ENCODE results near the gene NUP62. TPM values are rescaled to one million over a fixed set of nuclear protein-coding genes. Genes with fewer than 3 reads are reported as not detected.
A peak's percentile ranks its signal among the peaks of the same experiment; 100 is the strongest.

The NUP62 gene
- total RNA-seq, 3 donors from 2014 or later (not counting 1 experiment from before 2014, with no cell fraction given) = 34.2 to 57.4 (median 40.9) TPM

DNA sequence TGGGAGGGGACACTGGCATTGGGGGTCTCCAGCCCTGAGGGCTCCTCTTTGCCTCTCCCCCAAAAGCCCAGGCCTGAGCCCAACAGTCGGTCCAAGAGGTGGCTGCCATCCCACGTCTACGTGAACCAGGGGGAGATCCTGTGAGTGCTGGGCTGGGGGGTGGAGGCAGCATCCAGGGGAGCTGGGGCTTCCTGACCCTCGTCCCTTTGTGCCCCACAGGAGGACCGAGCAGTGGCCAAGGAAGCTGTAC lies 71.5 kb downstream of the NUP62 start:
- no peak overlapping the region for H3K4me3 Mint-ChIP-seq
- peaks cover 0 to under 1% of the 10 kb centered on the region in 2 donors for H3K4me1 Mint-ChIP-seq
- H3K36me3 ChIP-seq (ENCODE audit: control insufficient read depth, insufficient read depth, low read length) = peaks cover 28% of the 10 kb centered on the region
- no peaks in the 10 kb centered on the region for H3K9me3 ChIP-seq (ENCODE audit: control insufficient read depth, insufficient read depth, low read length)
- no peak overlapping the region for H3K27ac ChIP-seq (ENCODE audit: low read length)
- no peaks in the 10 kb centered on the region for H3K27me3 ChIP-seq (ENCODE audit: control insufficient read depth, insufficient read depth, low read length)
- intact Hi-C loops (cut with micrococcal nuclease) = no loop called here
- 92% methylated on average over 5 of the region's 5 CpGs for WGBS (ENCODE audit: insufficient coverage)
- no peaks in the 10 kb centered on the region for H3K9me3 Mint-ChIP-seq
- H3K27ac Mint-ChIP-seq = peak overlapping the region in 1 of 2 donors; percentile 40
- H3K36me3 Mint-ChIP-seq = no peaks in the 10 kb centered on the region
- TF ChIP-seq, protein P1, sequence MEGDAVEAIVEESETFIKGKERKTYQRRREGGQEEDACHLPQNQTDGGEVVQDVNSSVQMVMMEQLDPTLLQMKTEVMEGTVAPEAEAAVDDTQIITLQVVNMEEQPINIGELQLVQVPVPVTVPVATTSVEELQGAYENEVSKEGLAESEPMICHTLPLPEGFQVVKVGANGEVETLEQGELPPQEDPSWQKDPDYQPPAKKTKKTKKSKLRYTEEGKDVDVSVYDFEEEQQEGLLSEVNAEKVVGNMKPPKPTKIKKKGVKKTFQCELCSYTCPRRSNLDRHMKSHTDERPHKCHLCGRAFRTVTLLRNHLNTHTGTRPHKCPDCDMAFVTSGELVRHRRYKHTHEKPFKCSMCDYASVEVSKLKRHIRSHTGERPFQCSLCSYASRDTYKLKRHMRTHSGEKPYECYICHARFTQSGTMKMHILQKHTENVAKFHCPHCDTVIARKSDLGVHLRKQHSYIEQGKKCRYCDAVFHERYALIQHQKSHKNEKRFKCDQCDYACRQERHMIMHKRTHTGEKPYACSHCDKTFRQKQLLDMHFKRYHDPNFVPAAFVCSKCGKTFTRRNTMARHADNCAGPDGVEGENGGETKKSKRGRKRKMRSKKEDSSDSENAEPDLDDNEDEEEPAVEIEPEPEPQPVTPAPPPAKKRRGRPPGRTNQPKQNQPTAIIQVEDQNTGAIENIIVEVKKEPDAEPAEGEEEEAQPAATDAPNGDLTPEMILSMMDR (IDR thresholded peaks at IDR 0.05) = no peak
- ATAC-seq = no peak
- no peak for DNase-seq
- H3K4me1 ChIP-seq (ENCODE audit: control insufficient read depth, insufficient read depth, low read length) = peaks cover 4% of the 10 kb centered on the region
- no peak overlapping the region for H3K4me3 ChIP-seq (ENCODE audit: low read length)
- no peaks in the 10 kb centered on the region for H3K27me3 Mint-ChIP-seq (ENCODE audit: low read depth in 2 of 2)

DNA sequence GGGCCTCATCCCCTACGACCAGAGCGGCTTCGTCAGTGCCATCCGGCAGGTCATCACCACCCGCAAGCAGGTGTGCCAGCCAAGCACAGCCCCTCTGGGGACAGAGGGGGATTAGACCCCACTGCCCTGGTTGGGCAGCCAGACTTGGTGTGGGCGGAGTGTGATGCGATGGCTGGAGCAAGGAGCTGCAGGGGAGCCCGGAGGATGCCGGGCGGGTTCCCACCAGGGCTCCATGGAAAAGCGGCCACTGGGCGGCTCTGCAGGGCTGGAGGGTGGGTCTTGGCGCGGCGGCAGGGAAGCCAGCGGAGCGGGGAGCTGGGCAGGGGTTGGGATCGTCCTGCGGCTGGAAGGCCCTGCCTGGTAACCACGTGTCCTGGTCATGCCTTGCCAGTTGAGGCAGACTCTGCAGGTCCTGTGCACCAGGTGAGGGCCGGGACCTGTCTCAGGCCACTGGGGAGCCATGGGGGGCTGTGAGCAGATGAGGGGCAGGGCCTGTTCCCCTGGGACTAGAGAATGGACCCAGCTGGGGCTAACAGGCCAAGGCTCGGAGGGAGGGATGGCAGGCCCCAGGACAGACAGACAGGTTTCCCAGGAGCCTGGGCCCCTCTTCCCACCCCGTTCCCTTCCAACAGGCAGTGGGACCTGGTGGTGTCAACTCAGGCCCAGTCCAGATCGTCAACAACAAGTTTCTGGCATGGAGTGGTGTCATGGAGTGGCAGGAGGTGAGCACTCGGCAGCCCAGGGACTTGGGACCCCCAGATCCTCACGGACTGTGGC lies 72.1 kb downstream of the NUP62 start:
- Histone ChIP-seq H3K4me3 (ENCODE audit: low read length) (no peak overlapping the region), H3K36me3 (ENCODE audit: control insufficient read depth, insufficient read depth, low read length) (peaks cover 25% of the 10 kb centered on the region), H3K9me3 (ENCODE audit: control insufficient read depth, insufficient read depth, low read length) (no peaks in the 10 kb centered on the region), H3K27ac (ENCODE audit: low read length) (no peak overlapping the region), H3K4me1 (ENCODE audit: control insufficient read depth, insufficient read depth, low read length) (peaks cover 9% of the 10 kb centered on the region), H3K27me3 (ENCODE audit: control insufficient read depth, insufficient read depth, low read length) (no peaks in the 10 kb centered on the region)
- TF ChIP-seq, protein P1 (IDR thresholded peaks at IDR 0.05) = no peak
- ATAC-seq = no peak
- no peaks in the 10 kb centered on the region for H3K36me3 Mint-ChIP-seq
- no peaks in the 10 kb centered on the region for H3K9me3 Mint-ChIP-seq
- H3K4me3 Mint-ChIP-seq = no peak overlapping the region
- H3K4me1 Mint-ChIP-seq = peaks cover 5 to 6% of the 10 kb centered on the region in 2 donors
- H3K27ac Mint-ChIP-seq = no peak overlapping the region
- WGBS (ENCODE audit: insufficient coverage) = 96% methylated on average over 26 of the region's 26 CpGs
- intact Hi-C loops (cut with micrococcal nuclease) = no loop called here
- DNase-seq = no peak
- H3K27me3 Mint-ChIP-seq (ENCODE audit: low read depth in 2 of 2) = no peaks in the 10 kb centered on the region

Other genes with a start within 250 kb of the NUP62 start
- 1 to 10 TPM; 2.3 to 2.9 (median 2.4) TPM for gene ADM5, start 239.9 kb downstream of the NUP62 start, total RNA-seq
- gene CPT1C, start 238.4 kb downstream of the NUP62 start, total RNA-seq = under 1 TPM; 0.34 to 0.78 (median 0.73) TPM
- 1 to 10 TPM in 2 of 3 donors, under 1 TPM in 1; 0.35 to 2.4 (median 1.7) TPM for gene TSKS, start 166.2 kb downstream of the NUP62 start, total RNA-seq
- 100 to 1,000 TPM; 137 to 163 (median 161) TPM for gene AP2A1, start 162.5 kb downstream of the NUP62 start, total RNA-seq
- gene FUZ, start 116.2 kb downstream of the NUP62 start, total RNA-seq = 10 to 100 TPM; 17.7 to 33.1 (median 20.6) TPM
- 100 to 1,000 TPM in 1 of 3 donors, 10 to 100 TPM in 2; 64.2 to 132 (median 69.5) TPM for gene MED25, start 111.2 kb downstream of the NUP62 start, total RNA-seq
- 100 to 1,000 TPM; 116 to 132 (median 128) TPM for gene PTOV1, start 78.3 kb downstream of the NUP62 start, total RNA-seq
- 100 to 1,000 TPM; 228 to 253 (median 243) TPM for gene PNKP, start 61.9 kb downstream of the NUP62 start, total RNA-seq
- gene AKT1S1, start 52.1 kb downstream of the NUP62 start, total RNA-seq = 10 to 100 TPM; 12.8 to 17.8 (median 16.1) TPM
- gene TBC1D17, start 51.8 kb downstream of the NUP62 start, total RNA-seq = 10 to 100 TPM; 45.8 to 59.7 (median 54.4) TPM
- gene IL4I1, start 32.6 kb downstream of the NUP62 start, total RNA-seq = 1 to 10 TPM; 3.0 to 3.8 (median 3.4) TPM
- gene ATF5, start 299 bp downstream of the NUP62 start, total RNA-seq = 10 to 100 TPM; 11.7 to 15.4 (median 14.2) TPM
- gene SIGLEC11, start 31.7 kb upstream of the NUP62 start, total RNA-seq = under 1 TPM in 2 of 3 donors, not detected in 1; 0.40 to 0.75 TPM
- 100 to 1,000 TPM in 1 of 3 donors, 10 to 100 TPM in 2; 82.7 to 105 (median 93.7) TPM for gene VRK3, start 95.9 kb upstream of the NUP62 start, total RNA-seq
- gene ZNF473, start 96.5 kb upstream of the NUP62 start, total RNA-seq = 10 to 100 TPM in 2 of 3 donors, 1 to 10 TPM in 1; 7.9 to 16.2 (median 12.9) TPM
- not detected for gene IZUMO2, start 233.8 kb upstream of the NUP62 start, total RNA-seq

Measured in natural killer cell (primary cell).